CD4-positive, alpha-beta T cell treated with Interleukin-17A for 1 hour (primary cell): ENCODE data around the gene VAV3.

Experiments used
- DNase-seq: peaks from one replicate; pipeline ENCODE4 v3.0.0-alpha.2; 2020

VAV3 gene

DNA sequence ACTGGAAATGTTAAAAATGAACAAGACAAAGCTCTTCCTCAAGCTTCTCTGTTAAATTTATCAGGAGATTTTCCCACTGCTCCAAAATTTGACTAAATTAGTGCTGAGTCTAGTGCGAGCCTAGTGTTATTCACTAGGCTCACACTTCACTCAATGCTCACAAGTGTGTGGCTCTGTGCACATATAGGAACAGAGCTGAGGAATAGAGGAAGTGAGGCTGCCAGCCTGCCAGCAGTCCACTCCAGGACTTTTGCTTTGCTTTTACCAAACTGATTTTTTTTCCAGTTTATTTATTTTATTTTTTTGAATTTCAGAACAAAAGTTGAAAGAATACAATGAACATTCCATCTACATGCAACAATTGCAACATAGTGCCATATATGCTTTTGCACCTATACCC is 87.2 kb downstream of the VAV3 start:
- no peak for DNase-seq

- no peak for DNase-seq
Observed at GRCh38 chr1:107877092-107877491, 87.9 kb downstream of the VAV3 start.

- no peak for DNase-seq
Observed at GRCh38 chr1:107875689-107876088, 89.3 kb downstream of the VAV3 start.

DNA sequence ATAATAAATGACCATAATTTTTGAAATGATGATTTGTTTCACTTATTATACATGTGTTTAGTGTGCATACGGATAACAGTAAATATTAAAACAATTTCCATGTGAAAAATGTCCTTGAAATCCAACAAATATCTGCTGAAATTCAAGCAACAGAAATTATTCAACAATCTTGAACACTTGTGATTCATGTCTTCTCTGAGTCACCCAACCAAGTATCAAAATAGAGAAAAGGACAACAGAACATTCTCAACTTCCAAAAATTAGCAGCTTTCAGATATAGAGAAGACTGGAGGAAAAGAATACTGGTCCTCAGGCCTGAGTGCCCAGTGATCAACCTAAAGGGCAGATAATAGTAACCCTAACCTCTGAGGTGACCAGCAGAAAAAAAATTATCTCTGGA is 90.8 kb downstream of the VAV3 start:
- no peak for DNase-seq

DNA sequence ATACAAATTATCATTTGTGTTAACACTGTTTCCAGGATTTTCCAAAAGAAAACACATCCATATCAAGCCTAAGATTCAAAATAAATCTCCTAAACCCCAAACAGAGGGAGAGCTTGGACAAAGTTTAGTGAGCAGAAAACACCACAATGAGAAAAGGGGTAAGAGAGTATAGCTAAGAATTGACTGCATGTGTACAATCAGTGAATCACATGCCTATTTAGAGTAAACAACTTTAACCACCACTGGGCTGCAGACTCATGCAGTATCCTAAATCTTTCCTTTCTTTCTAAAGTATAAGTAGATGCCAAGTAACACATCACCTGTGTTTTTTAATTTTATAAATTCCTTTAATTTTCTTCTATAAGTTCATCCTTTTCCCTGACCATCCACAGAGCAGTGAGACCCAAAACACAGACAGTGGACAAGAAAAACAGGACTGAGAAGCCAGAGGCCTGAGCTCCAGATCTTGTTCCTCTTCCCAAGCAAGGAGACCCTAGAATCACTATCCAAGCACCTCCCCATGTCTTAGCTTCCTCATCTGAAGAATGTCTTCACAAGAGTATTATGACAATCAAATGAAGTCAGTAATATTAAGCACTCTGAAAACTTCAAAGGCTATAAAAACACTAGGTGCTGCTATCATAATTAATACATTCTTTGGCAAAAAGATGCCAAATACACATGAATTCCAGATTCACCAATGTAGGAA is 93.1 kb downstream of the VAV3 start:
- DNase-seq: no peak

- DNase-seq: no peak
Observed at GRCh38 chr1:107871259-107871658, 93.7 kb downstream of the VAV3 start.

- DNase-seq: no peak
Observed at GRCh38 chr1:107870696-107871095, 94.3 kb downstream of the VAV3 start.

DNA sequence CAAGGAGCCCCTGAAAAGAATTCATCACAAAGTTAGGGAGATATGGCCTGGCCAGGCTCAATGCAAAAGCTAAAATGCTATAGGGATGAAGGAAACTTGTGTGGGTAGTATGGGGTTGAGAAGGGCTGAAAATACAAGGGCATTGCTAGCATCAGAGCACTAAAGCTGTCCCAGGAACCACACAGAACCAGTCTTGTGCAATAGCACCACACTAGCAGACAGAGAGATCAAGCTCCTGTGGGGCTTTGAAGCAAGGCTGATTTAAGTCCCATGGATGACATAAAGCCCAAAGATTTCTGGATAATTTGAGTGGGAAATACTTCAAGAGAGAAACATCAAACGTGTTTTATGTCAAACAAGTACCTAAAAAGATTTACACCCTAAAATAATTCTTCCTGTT is 97.1 kb downstream of the VAV3 start:
- DNase-seq: no peak

- DNase-seq: no peak
Observed at GRCh38 chr1:107867422-107867821, 97.6 kb downstream of the VAV3 start.

DNA sequence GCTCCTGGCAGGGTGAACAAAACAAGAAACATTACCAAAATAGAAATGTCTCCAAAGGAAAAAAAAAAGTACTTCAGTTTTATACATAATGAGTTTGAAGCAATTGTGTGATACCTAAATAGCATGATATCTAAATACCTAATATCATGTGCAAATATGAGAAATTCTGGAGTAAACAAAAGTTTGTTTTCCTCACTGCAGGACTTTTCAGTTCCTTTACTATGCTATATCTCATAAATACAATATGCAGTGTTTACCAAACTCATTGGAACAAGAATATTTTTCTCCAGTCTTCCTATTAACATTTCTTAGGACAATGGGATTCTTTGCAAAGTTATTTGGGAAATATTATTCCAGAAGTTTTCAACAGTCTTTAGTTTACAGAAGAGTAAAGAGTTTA is 98.1 kb downstream of the VAV3 start:
- no peak for DNase-seq

GRCh38 chr1:107865627-107866026 is 99.4 kb downstream of the VAV3 start:
- no peak for DNase-seq

DNA sequence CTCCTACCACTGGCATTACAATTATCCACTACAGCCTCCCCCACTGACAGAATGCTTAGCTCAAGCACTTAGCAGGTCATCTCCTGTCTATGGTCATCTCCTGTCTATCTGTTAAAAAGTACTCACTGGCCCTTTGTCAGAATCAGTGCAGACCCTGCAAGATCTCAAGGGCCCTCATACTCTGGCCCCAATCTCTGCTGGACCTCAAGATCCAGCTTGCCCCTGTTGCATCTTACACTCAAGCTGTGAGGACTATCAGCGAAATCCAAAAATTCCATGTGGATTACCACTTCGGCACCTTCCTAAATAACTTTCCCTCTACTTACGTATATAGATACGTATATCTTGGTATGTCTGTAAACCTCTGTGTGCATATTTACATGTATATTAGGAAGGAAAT is 101.6 kb downstream of the VAV3 start:
- DNase-seq: no peak

GRCh38 chr1:107862064-107862463 is 102.9 kb downstream of the VAV3 start:
- no peak for DNase-seq

- DNase-seq: no peak
Observed at GRCh38 chr1:107858323-107858722, 106.7 kb downstream of the VAV3 start.

GRCh38 chr1:107851418-107851817 is 113.6 kb downstream of the VAV3 start:
- no peak for DNase-seq

- peak; percentile 28 for DNase-seq
Observed at GRCh38 chr1:107844541-107845194, 120.3 kb downstream of the VAV3 start.

DNA sequence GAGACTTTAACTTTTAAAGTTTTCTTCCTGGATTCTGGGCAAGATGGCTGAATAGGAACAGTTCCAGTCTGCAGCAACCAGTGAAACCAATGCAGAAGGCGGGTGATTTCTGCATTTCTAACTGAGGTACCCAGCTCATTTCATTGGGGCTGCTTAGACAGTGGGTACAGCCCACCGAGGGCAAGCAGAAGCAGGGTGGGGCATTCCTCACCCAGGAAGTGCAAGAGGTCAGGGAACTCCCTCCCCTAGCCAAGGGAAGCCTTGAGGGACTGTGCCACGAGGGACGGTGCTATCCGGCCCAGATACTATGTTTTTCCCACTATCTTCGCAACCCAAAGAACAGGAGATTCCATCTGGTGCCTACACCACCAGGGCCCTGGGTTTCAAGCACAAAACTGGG is 121.0 kb downstream of the VAV3 start:
- DNase-seq: peak; percentile 24

DNA sequence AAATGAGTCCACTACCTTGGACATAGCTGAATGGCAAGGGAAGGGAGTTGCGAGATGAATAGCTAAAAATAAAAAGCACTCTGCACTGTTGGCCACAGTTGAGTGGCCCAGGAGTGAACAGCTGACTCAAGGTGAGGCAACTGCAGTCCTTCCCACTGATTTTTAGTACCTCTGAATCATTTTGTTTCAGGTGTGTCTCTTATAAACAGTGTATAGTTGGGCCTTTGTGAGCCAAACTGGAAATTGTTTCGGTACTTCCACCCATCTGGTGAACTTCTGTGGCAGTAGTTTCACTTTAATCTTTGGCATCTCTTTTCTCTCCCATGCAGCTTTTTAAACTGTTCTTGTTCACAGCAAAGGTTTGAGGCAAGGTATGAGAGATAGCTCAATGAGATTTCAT is 122.7 kb downstream of the VAV3 start:
- no peak for DNase-seq

DNA sequence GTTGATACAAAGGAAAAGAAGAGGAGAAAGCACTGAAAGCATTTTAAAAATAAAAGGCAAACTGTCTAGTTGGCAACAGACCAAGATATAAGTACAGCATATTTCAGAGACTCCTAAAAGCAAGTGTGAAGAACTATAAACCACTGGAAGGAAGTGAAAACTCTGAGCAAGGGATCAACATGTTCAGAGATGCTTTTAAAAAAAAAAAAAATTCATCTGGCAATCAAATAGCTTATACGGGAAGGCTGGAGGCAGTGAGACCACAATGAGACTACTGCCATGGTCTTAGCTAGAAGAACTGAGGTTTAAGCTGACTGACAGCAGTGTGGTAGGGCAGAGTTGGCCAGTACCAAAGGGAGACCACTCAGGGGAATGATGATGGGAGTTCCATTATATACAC is 124.3 kb downstream of the VAV3 start:
- peak; percentile 34 for DNase-seq

DNA sequence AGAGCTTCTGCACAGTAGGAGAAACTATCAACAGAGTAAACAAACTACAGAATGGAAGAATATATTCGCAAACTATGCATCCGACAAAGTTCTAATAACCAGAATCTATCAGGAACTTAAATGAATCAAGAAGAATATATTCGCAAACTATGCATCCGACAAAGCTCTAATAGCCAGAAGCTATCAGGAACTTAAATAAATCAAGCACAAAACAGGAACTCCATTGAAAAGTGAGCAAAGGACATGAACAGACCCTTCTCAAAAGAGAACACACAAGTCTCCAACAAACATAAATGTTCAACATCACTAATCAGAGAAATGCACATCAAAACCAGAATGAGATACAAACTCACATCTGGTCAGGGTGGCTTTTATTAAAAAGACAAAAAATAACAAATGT is 126.9 kb downstream of the VAV3 start:
- DNase-seq: no peak

- DNase-seq: no peak
Observed at GRCh38 chr1:107835151-107835670, 129.8 kb downstream of the VAV3 start.

- DNase-seq: no peak
Observed at GRCh38 chr1:107833061-107833460, 131.9 kb downstream of the VAV3 start.

- no peak for DNase-seq
Observed at GRCh38 chr1:107831921-107832320, 133.1 kb downstream of the VAV3 start.

DNA sequence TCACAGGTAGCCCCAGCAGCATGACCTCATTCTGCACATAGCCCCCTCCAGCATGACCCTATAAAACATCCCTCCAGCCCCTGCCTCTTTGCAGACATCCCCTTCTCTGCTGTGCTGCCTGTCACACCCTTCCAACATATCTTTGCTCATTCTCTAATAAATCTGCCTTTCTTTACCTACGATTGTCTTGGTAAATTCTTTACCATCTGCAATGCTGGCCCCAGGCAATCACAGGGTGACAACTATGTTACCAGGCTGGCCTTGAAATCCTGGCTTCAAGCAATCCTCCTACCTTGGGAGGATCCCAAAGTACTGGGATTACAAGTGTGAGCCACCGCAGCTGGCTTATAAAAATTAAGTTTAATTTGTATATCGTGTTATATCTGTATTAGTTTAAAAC is 134.5 kb downstream of the VAV3 start:
- DNase-seq: no peak

DNA sequence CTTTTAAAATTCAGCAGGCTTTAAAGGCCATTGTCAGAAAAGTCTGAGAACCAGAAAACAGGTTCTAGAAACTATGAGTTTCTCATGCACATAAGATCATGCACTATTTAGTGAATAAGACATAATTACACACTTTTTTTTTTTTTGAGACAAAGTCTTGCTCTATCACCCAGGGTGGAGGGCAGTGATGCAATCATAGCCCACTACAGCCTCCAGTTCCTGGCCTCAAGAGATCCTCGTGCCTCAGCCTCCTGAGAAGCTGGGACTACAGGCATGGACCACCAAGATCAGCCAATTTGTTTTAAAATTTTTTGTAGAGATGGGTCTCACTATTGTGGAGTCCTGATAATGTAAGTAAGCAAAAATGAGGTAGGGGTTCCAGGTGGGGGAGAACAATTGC is 134.9 kb downstream of the VAV3 start:
- DNase-seq: no peak
